HG03432 (cell line): ENCODE measurements around the gene TGFBR3L.
A peak's percentile ranks its signal among the peaks of the same experiment; 100 is the strongest.
"Not testable (repeated sequence)": the region's sequence is repeated elsewhere in the genome, so short reads cannot be mapped to it uniquely, and the experiment has no call there.

ENCODE experiments used
- ATAC-seq: cut with Tn5 transposase; IDR thresholded peaks from one replicate; pipeline ENCODE4 v1.9.1; 2021; ENCODE audit warnings: mild to moderate bottlenecking, moderate library complexity; ENCODE audit not compliant: unreplicated experiment

The TGFBR3L gene

DNA sequence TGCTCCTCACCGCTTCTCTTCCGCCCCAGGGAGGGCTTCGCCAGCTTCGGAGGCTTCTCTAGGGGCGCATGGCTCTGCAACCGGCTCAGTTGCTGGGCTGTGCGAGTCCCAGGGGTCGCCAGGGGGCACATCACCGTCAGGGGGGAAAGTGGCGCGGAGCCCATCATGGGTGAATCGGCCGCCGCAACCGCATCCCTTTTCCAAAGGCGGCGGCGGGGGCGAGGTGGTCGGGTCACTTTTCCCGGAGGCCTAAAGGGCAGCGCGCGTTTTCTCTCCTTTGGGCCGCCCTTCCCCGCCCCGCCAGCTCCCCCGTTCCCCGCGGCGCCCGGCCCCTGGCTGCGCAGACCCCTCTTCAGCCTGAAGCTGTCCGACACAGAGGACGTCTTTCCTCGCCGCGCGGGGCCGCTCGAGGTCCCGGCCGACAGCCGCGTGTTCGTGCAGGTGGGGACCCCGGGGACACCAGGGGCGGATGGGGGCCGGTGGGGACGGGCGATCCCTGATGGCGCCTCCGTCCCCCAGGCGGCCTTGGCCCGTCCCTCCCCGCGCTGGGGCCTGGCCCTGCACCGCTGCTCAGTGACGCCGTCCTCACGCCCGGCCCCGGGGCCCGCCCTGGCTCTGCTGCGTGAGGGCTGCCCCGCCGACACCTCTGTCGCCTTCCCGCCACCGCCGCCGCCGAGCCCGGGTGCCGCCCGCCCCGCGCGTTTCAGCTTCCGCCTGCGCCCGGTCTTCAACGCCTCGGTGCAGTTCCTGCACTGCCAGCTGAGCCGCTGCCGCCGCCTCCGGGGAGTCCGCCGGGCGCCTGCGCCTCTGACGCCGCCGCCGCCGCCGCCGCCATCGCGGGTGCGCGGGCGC, 1.7 kb downstream of the TGFBR3L start:
- no peak for ATAC-seq

DNA sequence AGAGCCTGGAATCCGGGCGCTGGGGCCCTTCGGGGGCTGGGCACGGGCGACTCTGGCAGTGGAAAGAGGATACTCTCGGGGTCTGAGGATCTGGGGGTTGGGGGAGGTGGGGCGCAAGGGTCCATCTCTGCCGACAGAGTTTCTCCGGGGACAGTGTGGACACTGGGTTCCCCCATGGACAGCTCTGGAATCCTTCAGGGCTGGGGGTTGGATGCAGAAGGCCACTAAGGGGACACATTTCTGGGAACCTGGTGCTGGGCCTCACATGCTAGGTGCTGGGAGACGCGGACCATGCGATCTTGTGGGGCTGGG, 2.3 kb downstream of the TGFBR3L start:
- no peak for ATAC-seq

DNA sequence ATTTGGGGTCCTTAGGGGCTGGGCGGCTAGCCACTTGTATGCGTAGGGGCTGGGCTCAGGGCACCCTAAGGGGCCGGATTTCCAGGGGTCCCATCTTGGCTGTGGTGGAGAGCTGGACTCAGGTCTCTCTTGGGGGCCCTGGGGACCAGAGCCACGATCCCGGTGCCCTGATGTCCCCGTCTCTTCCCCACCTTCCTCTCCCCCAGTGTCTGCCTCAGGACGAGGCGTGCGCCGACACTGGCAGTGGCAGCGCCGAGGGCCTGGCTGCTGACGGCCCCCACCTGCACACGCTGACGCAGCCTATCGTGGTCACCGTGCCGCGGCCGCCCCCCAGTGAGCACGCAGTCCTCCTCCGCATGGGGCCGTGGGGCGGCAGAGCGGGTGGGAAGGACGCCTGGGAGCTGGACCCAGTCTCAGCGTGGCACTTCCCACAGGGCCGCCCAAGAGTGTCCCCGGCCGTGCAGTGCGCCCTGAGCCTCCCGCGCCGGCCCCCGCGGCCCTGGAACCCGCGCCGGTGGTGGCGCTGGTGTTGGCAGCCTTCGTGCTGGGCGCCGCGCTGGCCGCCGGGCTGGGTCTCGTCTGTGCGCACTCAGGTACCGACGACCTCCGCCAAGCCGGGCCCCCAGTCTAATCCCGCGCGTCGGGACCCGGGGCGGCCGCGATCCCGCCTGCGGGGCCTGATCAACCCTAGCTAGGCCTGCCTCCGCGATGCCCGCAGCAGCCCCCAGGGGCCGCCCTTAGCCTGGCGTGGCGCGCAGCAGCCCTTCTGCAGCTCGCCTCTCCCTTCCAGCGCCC, 2.8 kb downstream of the TGFBR3L start:
- ATAC-seq = no peak

DNA sequence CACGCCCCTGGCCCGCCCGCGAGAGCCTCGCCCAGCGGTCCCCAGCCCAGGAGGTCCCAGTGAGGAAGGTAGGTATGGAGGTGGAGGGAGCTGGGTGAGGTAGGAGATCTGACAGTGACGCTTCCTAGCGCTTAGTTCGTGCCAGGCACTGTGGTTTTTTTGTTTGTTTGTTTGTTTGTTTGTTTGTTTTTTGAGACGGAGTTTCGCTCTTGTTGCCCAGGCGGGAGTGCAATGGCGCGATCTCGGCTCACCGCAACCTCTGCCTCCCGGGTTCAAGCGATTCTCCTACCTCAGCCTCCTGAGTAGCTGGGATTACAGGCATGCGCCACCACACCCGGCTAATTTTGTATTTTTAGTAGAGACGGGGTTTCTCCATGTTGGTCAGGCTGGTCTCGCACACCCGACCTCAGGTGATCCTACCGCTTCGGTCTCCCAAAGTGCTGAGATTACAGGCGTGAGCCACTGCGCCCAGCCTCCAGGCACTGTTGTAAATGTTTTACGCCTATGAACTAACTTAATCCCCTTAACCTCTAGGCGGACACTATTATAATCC, 3.5 kb downstream of the TGFBR3L start:
- ATAC-seq = not testable (repeated sequence)

DNA sequence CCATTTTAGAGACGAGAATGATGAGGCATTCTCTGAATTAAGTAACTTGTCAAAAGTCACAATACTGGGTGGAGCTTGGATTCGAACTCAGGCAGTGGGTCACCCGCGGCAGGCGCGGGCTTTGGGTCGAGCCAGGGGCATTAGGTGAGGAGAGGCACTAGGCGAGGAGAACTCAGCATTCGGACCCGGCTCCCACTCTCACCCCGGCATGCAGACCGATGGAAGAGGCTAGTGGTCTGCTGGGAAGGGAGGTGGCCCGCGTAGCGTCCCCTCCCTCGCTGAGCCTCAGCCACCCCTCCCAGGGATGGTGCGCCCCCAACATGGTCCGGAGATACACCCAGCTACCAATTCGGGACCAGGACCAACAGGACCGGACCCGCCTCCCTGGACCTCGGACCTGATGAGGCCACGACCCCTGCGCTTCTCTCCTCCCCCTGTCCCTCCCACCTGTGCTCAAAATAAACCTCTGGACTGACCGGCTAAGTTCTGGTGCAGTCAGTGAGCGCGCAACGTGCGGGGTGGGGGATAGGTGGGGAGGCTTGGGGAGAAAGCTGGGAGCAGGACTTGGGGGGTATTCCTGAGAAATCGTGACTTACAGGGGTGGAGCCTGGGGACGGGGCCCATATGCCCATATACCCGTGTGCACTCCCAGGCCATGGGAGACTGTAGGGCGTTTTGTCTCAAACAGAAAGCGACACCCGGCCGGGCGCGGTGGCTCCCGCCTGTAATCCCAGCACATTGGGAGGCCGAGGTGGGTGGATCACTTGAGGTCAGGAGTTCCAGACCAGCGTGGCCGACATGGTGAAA, 4.2 kb downstream of the TGFBR3L start:
- no peak for ATAC-seq

DNA sequence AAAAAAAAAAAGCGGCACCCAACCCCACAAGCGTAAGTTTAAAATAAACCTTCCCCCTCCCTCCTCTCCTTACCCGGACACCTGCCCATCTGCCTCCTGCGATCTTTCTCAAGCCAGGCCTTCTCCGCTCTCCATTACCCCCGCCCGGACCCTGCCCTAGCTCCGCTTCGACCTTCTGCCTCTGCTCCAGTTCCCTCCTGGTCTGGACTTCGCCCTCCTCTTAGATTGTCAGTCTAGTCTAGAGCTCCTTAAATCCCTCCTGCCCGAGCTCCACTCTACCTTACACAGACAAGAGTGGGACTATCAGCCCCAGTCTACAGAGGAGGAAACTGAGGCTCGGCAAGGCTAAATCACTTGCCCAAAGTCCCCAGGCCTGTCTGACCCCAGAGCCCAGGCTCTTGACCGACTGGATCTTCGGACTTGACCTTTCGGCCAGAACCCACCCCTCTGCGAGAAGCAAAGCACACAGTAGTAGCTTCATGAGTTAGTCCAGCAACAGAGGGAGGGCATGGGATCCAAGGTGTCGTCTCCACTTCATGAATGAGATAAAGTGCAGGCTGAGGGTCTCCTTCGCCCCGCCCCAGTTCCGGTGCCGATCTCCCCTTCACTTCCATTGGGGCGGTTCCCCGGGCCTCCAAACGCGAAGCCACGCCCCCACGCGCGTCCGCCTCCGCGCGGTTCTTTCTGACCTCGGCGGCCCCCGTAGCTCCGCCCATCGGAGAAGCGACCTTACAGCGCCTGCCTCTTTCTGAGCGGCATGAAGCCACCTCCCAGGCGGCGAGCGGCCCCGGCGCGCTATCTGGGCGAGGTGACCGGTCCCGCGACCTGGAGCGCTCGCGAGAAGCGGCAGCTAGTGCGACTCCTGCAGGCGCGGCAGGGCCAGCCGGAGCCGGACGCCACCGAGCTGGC, 5.2 kb downstream of the TGFBR3L start, which contains the start of gene SNAPC2:
Gene SNAPC2, plus strand, starts transcription at position 729 of the 909 bp plus-strand sequence. Its CDS starts 29 bp downstream, at position 758.
- peak; percentile 64 for ATAC-seq

DNA sequence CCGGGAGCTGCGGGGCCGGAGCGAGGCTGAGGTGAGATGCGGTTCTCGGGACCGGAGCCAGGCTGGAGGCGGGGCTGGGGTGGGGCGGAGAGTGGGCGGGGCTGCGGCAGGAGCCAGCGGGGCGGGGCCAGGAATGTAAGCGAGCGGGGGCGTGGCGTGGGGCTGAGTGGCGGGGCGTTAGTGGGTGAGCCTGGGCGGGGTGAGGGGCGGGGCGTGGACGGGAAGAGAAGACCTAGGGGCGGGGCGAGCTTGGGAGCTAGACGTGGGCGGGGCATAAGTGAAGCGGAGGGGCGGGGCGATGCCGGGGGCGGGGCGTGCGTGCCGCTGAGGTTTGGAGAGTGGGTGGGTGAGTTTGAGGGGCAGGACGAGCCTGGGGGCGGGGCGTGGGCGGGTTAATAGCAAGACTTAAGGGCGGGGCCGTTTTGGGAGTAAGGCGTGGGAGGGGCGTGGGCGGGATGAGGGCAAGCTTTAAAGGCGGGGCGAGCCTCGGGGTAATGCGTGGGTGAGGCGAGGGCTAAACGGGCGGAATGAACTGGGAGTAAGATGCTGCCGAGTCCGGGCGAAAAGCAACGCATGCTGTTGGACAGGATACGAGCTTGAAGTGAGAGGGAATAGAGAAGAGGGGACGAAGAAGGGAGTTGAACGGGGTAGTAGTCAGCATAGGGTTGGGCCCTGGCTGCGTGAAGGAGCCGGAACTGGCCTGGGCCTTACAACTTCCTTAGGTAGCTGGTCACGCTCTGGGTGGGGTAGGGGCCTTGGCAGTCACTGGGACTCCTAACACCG, 6.1 kb downstream of the TGFBR3L start:
- peak; percentile 45 for ATAC-seq

DNA sequence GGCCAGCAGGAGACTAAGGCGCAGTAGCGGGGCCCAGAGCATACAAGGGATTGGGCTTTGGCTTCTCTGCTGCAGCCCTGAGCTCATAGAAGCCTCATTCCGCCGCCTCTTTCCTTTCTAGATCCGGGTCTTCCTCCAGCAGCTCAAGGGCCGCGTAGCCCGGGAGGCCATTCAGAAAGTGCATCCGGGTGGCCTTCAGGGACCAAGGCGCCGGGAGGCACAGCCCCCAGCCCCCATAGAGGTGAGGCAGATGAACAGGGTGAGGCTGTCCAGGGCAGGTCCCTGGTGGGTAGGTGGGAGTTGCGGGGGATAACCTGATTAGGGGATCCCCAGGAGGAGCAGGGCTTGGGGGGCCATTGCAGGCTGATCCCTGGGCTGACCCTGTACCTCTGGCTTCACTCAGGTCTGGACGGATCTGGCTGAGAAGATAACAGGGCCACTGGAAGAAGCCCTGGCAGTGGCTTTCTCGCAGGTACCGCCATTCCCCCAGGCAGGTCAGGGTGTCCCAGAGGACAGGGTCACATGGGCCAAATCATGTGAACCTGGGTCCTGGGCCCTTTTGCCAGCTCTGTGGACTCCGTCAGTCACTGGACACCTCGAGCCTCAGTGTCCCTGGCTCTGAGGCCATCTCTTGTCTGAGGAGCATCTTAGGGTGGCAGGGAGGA, 6.8 kb downstream of the TGFBR3L start:
- ATAC-seq = no peak

DNA sequence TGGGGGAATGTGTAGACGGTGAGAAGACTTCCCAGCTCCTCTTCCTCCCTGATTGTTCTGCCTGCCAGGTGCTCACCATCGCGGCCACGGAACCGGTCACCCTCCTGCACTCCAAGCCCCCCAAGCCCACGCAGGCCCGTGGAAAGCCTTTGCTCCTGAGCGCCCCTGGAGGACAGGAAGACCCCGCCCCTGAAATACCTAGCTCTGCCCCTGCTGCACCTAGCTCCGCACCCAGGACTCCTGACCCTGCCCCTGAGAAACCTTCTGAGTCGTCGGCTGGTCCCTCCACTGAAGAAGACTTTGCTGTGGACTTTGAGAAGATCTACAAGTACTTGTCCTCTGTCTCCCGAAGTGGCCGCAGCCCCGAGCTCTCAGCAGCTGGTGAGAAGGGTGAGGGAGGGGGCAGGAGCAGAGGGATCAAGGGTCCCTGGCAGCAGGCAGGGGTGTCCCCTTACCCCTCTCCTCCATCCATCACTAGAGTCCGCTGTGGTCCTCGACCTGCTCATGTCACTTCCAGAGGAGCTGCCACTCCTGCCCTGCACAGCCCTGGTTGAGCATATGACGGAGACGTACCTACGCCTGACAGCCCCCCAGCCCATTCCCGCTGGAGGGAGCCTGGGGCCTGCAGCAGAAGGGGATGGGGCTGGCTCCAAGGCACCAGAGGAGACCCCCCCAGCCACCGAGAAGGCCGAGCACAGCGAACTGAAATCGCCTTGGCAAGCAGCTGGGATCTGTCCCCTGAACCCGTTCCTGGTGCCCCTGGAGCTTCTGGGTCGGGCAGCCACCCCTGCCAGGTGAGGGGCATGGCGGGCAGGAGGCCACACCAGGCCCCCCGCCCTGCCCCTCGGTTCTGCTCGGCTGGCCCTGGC, 7.6 kb downstream of the TGFBR3L start:
- ATAC-seq = no peak

DNA sequence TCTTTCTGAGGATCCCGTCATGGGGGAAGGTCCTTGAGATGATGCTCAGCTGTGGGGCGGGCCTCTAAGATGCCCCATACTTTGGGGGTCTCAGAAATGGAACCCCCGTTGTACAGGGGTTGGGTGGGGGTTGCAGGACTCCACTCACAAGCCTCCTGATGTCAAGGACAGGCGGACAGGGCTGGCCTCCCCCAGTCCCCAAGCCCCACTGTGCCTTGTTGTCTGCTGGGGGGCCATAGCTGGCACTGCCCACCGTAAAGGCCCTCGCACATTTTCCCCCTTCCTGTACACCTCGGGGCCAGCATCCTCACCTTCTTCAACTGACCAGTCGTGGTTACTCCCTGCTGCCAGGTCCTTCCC, 8.2 kb downstream of the TGFBR3L start:
- ATAC-seq = no peak

DNA sequence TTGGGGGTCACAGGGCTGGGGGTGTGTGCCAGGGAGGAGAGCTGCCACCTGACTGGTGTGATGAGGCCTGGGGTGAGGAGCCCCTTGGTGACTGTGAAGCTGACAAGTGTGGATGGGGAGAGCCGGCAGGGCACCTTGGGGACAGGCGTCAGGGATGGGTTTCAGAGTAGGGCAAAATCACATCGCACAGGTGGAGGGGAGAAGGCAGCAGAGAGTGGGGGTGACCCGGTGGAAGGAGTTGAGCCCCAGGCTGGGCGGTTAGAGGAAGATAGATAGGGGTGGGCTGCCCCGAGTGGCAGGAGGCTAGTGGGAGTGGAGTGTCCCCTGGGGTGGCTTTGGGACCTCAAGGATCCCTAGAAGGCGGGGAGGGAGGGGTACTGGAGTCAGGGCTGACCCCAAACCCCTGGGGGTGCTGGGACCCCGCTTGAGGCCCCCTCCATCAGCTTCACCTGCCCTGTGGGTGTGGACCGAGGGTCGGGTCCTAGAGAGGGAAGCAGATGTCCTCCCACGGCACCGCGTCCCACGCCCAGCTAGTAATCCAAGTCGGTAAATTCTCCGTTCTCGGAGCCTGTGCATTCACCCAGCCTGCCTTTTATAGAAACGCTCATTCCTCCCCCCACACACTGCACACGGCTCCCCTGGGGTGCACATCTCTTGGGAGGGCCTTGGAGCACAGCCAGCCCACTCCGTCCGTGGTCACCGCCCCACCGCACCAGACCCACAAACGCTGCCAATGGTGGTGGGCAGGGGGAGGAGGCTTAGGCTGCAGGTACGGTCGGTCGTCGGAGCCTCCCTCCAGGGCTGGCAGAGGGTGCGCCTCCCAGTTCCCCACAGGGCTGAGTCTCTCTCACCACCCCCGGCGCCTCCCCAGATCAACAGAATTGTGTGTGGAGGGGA, 8.9 kb downstream of the TGFBR3L start:
- ATAC-seq = no peak

DNA sequence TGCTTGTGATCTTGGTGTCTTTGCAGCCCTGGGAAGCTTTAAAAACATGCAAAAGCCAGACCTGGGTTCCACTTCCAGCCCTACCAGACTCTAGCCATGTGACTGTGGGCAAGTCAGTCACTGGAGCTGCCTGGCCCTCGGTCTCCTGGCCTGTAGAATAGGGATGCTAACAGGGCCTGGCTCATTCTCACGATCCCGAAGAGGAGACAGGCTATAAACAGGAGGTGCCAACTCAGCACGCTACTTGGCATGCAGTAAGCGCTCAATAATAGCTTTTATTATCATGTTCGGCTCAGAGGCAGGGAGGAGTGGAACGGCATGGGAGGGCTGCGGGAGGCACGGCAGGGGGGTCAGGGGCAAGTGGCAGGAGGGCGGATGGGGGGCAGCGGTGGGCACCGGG, 9.6 kb downstream of the TGFBR3L start:
- ATAC-seq = no peak

DNA sequence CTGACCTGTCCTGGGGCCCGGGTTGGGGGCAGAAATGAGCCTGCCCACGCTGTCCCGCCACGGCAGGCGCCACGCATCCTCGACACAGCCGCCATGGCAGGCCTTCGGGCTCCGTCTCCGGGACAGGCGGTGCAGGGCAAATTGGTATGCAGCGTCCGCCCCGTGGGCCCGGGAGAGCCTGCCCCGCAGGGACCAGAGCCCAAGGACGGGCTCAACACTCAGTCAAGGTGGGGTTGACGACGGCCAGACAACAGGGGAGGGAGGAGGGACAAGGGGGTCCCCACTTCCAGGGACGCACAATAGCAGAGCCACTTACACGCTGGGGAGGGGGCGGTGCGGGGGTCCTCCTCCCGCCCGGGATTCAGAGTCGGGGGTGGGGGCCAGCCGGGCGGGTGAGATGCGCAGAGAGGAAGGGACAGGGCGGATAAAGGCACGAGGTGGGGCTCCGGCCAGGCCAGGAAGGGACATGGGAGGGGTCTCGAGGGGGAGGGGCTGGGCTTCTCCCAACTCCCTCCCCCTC, 10.1 kb downstream of the TGFBR3L start:
- ATAC-seq = no peak

DNA sequence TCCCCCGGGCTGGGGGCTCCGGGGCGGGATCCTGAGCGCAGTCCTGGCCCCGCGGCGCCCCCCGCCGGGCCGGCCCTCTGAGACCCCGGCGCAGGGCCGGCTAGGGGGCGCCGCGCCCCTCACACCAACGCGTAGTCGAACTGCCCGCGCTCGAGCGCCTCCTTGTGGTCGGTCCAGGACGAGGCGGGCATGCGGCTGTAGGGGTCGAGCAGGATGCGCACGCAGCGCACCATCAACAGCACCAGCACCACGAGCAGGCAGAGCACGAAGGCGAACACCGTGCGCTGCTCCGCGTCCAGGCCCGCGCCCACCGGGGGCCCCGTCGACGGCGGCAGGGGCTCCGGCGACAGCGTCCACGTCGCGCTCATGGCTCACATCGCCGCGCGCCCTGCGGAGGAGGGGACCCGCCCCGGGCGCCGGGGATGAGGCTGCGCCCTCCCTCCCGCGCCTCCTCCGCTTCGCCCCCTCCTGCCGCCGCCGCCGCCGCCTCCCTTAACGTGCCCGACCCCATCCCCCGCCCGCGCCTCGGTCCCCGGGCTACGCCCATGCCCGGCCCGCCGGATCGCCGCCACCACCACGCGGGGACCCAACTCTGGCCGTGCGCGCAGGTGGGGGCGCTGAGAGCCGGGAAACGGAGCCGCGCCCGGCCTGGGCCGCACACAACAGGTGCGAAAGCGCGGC, 10.7 kb downstream of the TGFBR3L start:
- ATAC-seq = peak; percentile 34

DNA sequence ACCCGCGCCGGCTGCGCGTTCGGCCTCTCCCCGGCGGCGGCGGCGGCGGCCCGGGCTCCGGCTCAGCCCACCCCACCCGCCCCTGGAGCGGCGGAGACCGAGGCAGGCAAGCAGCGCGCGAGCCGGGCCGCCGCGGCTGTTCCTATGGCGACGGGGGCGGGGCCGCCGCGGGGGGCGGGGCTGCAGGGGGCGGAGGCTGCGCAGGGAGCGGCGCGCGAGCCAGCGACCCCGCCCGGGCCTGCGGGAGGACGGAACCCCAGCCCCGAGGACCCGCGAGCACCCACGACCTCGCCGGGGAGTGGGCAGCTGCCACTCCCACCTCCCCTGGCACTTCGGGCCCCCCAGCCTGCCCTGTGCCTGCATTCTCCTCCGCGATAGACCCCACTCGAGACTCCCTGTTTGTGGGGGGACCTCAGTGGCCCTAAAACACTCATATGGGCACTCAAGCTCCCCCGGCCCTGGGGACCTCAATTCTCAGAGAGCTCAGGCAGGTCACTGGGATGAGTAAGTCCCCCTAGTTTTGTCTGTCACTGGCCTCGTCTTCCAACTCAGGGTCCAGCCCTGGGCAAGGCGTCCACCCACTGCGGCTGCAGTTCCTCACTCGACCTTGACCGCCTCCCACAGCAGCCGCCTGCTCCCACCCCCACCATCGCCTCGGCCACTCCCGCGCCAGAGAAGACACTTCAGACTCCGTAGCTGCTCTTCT, 11.5 kb downstream of the TGFBR3L start, which contains the start of gene CTXN1:
Gene CTXN1, minus strand, starts transcription at position 115 of the 706 bp plus-strand sequence. CDS start 597 bp downstream, outside the sequence.
- no peak for ATAC-seq
